ENCODE data around the gene IL1RAPL1. TPM values are rescaled to one million over a fixed set of nuclear protein-coding genes. Genes with fewer than 3 reads are reported as not detected.

IL1RAPL1 gene
- total RNA-seq, 3 donors from 2014 or later = 0.16 to 0.44 TPM; not detected in 1

GRCh38 chrX:29965634-29966033, 1378.4 kb downstream of the IL1RAPL1 start:
- TF ChIP-seq CTCF (IDR thresholded peaks at IDR 0.05) = no peak
- TF ChIP-seq POLR2AphosphoS5 (IDR thresholded peaks at IDR 0.05) = no peak
- TF ChIP-seq POLR2A (IDR thresholded peaks at IDR 0.05) = no peak
- Histone ChIP-seq H3K4me1 (no peaks in the 10 kb centered on the region), H3K27me3 (peaks cover 0 to 4% of the 10 kb centered on the region in 2 donors), H3K4me3 (no peak overlapping the region), H3K27ac (no peak overlapping the region), H3K9me3 (no peaks in the 10 kb centered on the region), H3K36me3 (no peaks in the 10 kb centered on the region)
- intact Hi-C loops (cut with DNase I; ENCODE audit: low total_unique reads) = no loop called here
- no peak for DNase-seq (ENCODE audit: low spot score in 2 of 2)

DNA sequence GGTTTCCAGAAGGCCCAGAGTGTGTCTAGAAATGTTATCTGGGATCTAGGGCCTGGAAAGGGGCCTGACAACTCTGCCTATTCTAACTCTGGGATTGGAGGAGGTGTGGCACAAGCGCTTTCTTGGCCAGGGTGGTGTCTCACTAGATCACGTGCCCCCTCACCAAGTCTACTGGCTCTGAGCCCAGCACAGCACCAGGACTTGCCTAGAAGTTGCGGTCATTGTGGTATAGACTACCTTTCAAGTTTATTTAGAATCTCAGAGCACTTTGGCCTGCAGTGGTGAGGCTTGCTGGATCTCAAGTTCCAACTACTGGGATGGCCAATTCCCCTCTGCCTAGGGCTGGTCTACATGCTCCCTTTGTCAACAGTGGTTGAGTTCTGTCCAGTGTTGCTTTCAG, 1404.8 kb downstream of the IL1RAPL1 start:
- intact Hi-C loops (cut with DNase I; ENCODE audit: low total_unique reads) = no loop called here
- no peak overlapping the region for H3K4me3 ChIP-seq
- no peak overlapping the region for H3K27ac ChIP-seq
- H3K4me1 ChIP-seq = no peaks in the 10 kb centered on the region
- no peaks in the 10 kb centered on the region for H3K36me3 ChIP-seq
- H3K27me3 ChIP-seq = peaks cover 0 to 17% of the 10 kb centered on the region in 2 donors
- no peak for DNase-seq (ENCODE audit: low spot score in 2 of 2)
- peaks cover 0 to 5% of the 10 kb centered on the region in 2 donors for H3K9me3 ChIP-seq
- TF ChIP-seq POLR2AphosphoS5 (IDR thresholded peaks at IDR 0.05) (no peak), POLR2A (IDR thresholded peaks at IDR 0.05) (no peak), CTCF (IDR thresholded peaks at IDR 0.05) (no peak)

DNA sequence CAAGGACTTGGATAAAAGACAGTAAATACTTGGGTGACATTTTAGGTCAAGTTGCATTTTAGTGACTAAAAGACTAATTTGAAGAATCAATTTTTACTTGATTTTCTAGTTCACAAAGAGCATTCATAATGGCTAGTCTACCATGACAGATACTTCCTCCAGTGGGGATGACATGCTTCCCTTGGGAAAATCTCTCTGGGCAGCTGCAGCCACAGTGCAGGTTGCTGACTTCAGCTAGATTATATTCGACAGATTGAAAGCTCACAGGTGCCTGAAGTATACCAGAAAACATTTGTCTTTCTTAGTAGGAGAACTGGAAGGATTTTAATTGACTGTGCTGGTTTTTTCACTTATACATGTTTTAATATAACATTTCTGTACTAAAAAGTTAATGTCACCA, 1418.6 kb downstream of the IL1RAPL1 start:
- Histone ChIP-seq H3K27me3 (peaks cover 0 to 9% of the 10 kb centered on the region in 2 donors), H3K4me1 (no peaks in the 10 kb centered on the region), H3K27ac (no peak overlapping the region), H3K36me3 (no peaks in the 10 kb centered on the region), H3K9me3 (no peaks in the 10 kb centered on the region), H3K4me3 (no peak overlapping the region)
- TF ChIP-seq POLR2AphosphoS5 (IDR thresholded peaks at IDR 0.05) = no peak
- TF ChIP-seq CTCF (IDR thresholded peaks at IDR 0.05) = no peak
- no peak for TF ChIP-seq POLR2A (IDR thresholded peaks at IDR 0.05)
- no peak for DNase-seq (ENCODE audit: low spot score in 2 of 2)
- intact Hi-C loops (cut with DNase I; ENCODE audit: low total_unique reads) = loop anchor here (10.0 kb wide), 1 partner anchor 1151 kb away; no protein-coding TSS in a partner anchor

Measured in breast epithelium (tissue), 4 donors.